Astrocyte (in vitro differentiated cells and primary cell): ENCODE measurements around the gene ASTN1. TPM values are rescaled to one million over a fixed set of nuclear protein-coding genes. Genes with fewer than 3 reads are reported as not detected.

ENCODE experiments used
- DNase-seq: peaks from one replicate; pipeline ENCODE4 v3.0.0-alpha.2; 2010; ENCODE audit warnings: low read depth
- FAIRE-seq: peaks from 2 replicates; lab custom pipeline; 2011; peaks lifted over from hg19 to GRCh38; lab: Jason Lieb, UNC
- H2AFZ ChIP-seq: 2 replicates; pipeline ENCODE4 v1.6.0; 2012; ENCODE audit warnings: low read depth, low read length, inconsistent platforms
- H3K27ac ChIP-seq: 2 replicates; pipeline ENCODE4 v1.5.1; 2011; ENCODE audit warnings: low read depth, low read length, inconsistent platforms
- H3K27me3 ChIP-seq: 2 replicates; pipeline ENCODE4 v1.6.0; 2011; ENCODE audit warnings: low read length, inconsistent platforms; ENCODE audit not compliant: insufficient read depth
- H3K36me3 ChIP-seq: 2 replicates; pipeline ENCODE4 v1.5.1; 2011; ENCODE audit warnings: low read length, inconsistent platforms; ENCODE audit not compliant: insufficient read depth
- H3K4me1 ChIP-seq: 2 replicates; pipeline ENCODE4 v1.5.1; 2011; ENCODE audit warnings: low read length, inconsistent platforms; ENCODE audit not compliant: insufficient read depth
- H3K4me2 ChIP-seq: 2 replicates; pipeline ENCODE4 v1.6.0; 2012; ENCODE audit warnings: low read length, inconsistent platforms
- H3K4me3 ChIP-seq: 2 replicates; pipeline ENCODE4 v1.5.1; 2011; ENCODE audit warnings: low read depth, mild to moderate bottlenecking, low read length, inconsistent platforms; ENCODE audit not compliant: insufficient read depth
- H3K79me2 ChIP-seq: 2 replicates; pipeline ENCODE4 v1.6.0; 2012; ENCODE audit warnings: mild to moderate bottlenecking, low read length, inconsistent platforms; ENCODE audit not compliant: insufficient read depth
- H3K9ac ChIP-seq: 2 replicates; pipeline ENCODE4 v1.6.0; 2012; ENCODE audit warnings: mild to moderate bottlenecking, low read length, inconsistent platforms
- H3K9me3 ChIP-seq: 2 replicates; pipeline ENCODE4 v1.5.1; 2012; ENCODE audit warnings: low read depth, mild to moderate bottlenecking, low read length, inconsistent platforms; ENCODE audit not compliant: insufficient read depth
- H4K20me1 ChIP-seq: 2 replicates; pipeline ENCODE4 v1.6.0; 2012; ENCODE audit warnings: low read length, inconsistent platforms; ENCODE audit not compliant: insufficient read depth
- H3K27ac Mint-ChIP-seq: one replicate; pipeline ENCODE4 v1.8.0; 2021; ENCODE audit warnings: mild to moderate bottlenecking, mixed read lengths; ENCODE audit not compliant: unreplicated experiment
- H3K27me3 Mint-ChIP-seq: one replicate; pipeline ENCODE4 v1.8.0; 2021; ENCODE audit warnings: low read depth, mixed read lengths; ENCODE audit not compliant: unreplicated experiment
- H3K36me3 Mint-ChIP-seq: one replicate; pipeline ENCODE4 v1.8.0; 2021; ENCODE audit warnings: low read depth, mixed read lengths; ENCODE audit not compliant: unreplicated experiment
- H3K4me1 Mint-ChIP-seq: one replicate; pipeline ENCODE4 v1.8.0; 2021; ENCODE audit warnings: low read depth, mixed read lengths; ENCODE audit not compliant: unreplicated experiment
- H3K4me3 Mint-ChIP-seq: one replicate; pipeline ENCODE4 v1.8.0; 2021; ENCODE audit warnings: mild to moderate bottlenecking, moderate library complexity, mixed read lengths; ENCODE audit not compliant: unreplicated experiment
- H3K9me3 Mint-ChIP-seq: one replicate; pipeline ENCODE4 v1.8.0; 2021; ENCODE audit warnings: mild to moderate bottlenecking, mixed read lengths; ENCODE audit not compliant: unreplicated experiment
- CTCF ChIP-seq: IDR thresholded peaks from 2 replicates; pipeline ENCODE4 v1.5.1; 2011; ENCODE audit warnings: low read depth, mild to moderate bottlenecking, inconsistent platforms, low read length, moderate library complexity; ENCODE audit not compliant: insufficient read depth
- EZH2 ChIP-seq: IDR thresholded peaks from 2 replicates; pipeline ENCODE4 v1.6.1; 2012; ENCODE audit warnings: mild to moderate bottlenecking, low read length, inconsistent platforms; ENCODE audit not compliant: insufficient read depth
- total RNA-seq: library from RNA; stranded (reverse); gene quantifications from 2 replicates; pipeline ENCODE4 v1.2.1, GENCODE V29; 2021

The ASTN1 gene
- total RNA-seq, 1 donor from 2014 or later = 0.50 TPM

- TF ChIP-seq CTCF = no peak
- TF ChIP-seq EZH2 = no peak
- H3K9me3 Mint-ChIP-seq = no peaks in the 10 kb centered on the region
- FAIRE-seq (no peak), DNase-seq (no peak)
- H3K4me1 ChIP-seq = no peaks in the 10 kb centered on the region
- no peak overlapping the region for H3K9ac ChIP-seq
- H3K27ac Mint-ChIP-seq = no peak overlapping the region
- no peak overlapping the region for H3K4me3 Mint-ChIP-seq
- H3K27ac ChIP-seq = no peak overlapping the region
- peaks cover 4% of the 10 kb centered on the region for H3K27me3 Mint-ChIP-seq
- no peaks in the 10 kb centered on the region for H3K79me2 ChIP-seq
- H3K4me1 Mint-ChIP-seq = peaks cover 1% of the 10 kb centered on the region
- no peaks in the 10 kb centered on the region for H3K36me3 Mint-ChIP-seq
- H3K4me2 ChIP-seq = no peak overlapping the region
- H3K36me3 ChIP-seq = no peaks in the 10 kb centered on the region
- no peaks in the 10 kb centered on the region for H3K27me3 ChIP-seq
- H3K4me3 ChIP-seq = no peak overlapping the region
- no peaks in the 10 kb centered on the region for H3K9me3 ChIP-seq
- no peaks in the 10 kb centered on the region for H4K20me1 ChIP-seq
- H2AFZ ChIP-seq = no peak overlapping the region
Observed at GRCh38 chr1:176852124-176852523, 312.4 kb downstream of the ASTN1 start.

GRCh38 chr1:176850871-176851270 lies 313.6 kb downstream of the ASTN1 start:
- H3K4me2 ChIP-seq = no peak overlapping the region
- FAIRE-seq (no peak), DNase-seq (no peak)
- peaks cover 1% of the 10 kb centered on the region for H3K4me1 Mint-ChIP-seq
- no peak overlapping the region for H2AFZ ChIP-seq
- no peak for TF ChIP-seq EZH2
- no peaks in the 10 kb centered on the region for H3K9me3 ChIP-seq
- no peaks in the 10 kb centered on the region for H3K79me2 ChIP-seq
- no peaks in the 10 kb centered on the region for H3K27me3 ChIP-seq
- H3K36me3 Mint-ChIP-seq = no peaks in the 10 kb centered on the region
- no peak overlapping the region for H3K27ac ChIP-seq
- H3K27ac Mint-ChIP-seq = no peak overlapping the region
- H3K4me3 Mint-ChIP-seq = no peak overlapping the region
- no peaks in the 10 kb centered on the region for H3K36me3 ChIP-seq
- H3K9me3 Mint-ChIP-seq = no peaks in the 10 kb centered on the region
- peaks cover 4% of the 10 kb centered on the region for H3K27me3 Mint-ChIP-seq
- no peak overlapping the region for H3K9ac ChIP-seq
- no peak overlapping the region for H3K4me3 ChIP-seq
- no peaks in the 10 kb centered on the region for H4K20me1 ChIP-seq
- H3K4me1 ChIP-seq = no peaks in the 10 kb centered on the region

GRCh38 chr1:176849281-176849680 lies 315.2 kb downstream of the ASTN1 start:
- no peaks in the 10 kb centered on the region for H3K27me3 ChIP-seq
- H3K36me3 ChIP-seq = no peaks in the 10 kb centered on the region
- Mint-ChIP-seq H3K27me3 (peaks cover 7% of the 10 kb centered on the region), H3K27ac (no peak overlapping the region), H3K4me1 (peaks cover under 1% of the 10 kb centered on the region), H3K36me3 (no peaks in the 10 kb centered on the region), H3K9me3 (no peaks in the 10 kb centered on the region), H3K4me3 (no peak overlapping the region)
- no peaks in the 10 kb centered on the region for H3K79me2 ChIP-seq
- FAIRE-seq (no peak), DNase-seq (no peak)
- no peak overlapping the region for H3K4me2 ChIP-seq
- H3K9ac ChIP-seq = no peak overlapping the region
- H4K20me1 ChIP-seq = no peaks in the 10 kb centered on the region
- H2AFZ ChIP-seq = no peak overlapping the region
- H3K9me3 ChIP-seq = no peaks in the 10 kb centered on the region
- no peak overlapping the region for H3K27ac ChIP-seq
- TF ChIP-seq CTCF = no peak
- no peak for TF ChIP-seq EZH2
- no peaks in the 10 kb centered on the region for H3K4me1 ChIP-seq
- H3K4me3 ChIP-seq = no peak overlapping the region
